GM23338 (cell line): Measurements from ENCODE around the gene DHFR2.

Experiments
- CREB1 ChIP-seq: fragments of 250-450 bp; sonication (Bioruptor Pico); IDR thresholded peaks from 2 replicates; pipeline ENCODE4 v1.5.0; 2020; ENCODE audit warnings: low read depth, mild to moderate bottlenecking, moderate library complexity
- CTCF ChIP-seq, 2 experiments: fragments of 200-600 bp in 1 of 2; sonication (generic) in 1 of 2; conservative IDR thresholded peaks; 2 replicates each; pipeline versions ENCODE4 v1.5.1 to v1.6.1; 2016 to 2017; ENCODE audit warnings: antibody characterized with exemption in 2 of 2, low read depth in 2 of 2, mild to moderate bottlenecking in 2 of 2, moderate library complexity in 1 of 2
- EZH2 ChIP-seq: fragments of 200-600 bp; sonication (generic); IDR thresholded peaks from one replicate; pipeline ENCODE4 v1.8.0; 2017; ENCODE audit warnings: antibody characterized with exemption, mild to moderate bottlenecking, low read depth; ENCODE audit not compliant: unreplicated experiment
- EZH2phosphoT487 ChIP-seq: fragments of 200-600 bp; sonication (generic); IDR thresholded peaks from one replicate; pipeline ENCODE4 v1.8.1; 2018; ENCODE audit warnings: antibody characterized with exemption; ENCODE audit not compliant: unreplicated experiment
- JUNB ChIP-seq: IDR thresholded peaks from one replicate; pipeline ENCODE4 v1.6.1; 2016; ENCODE audit warnings: antibody characterized with exemption; ENCODE audit not compliant: unreplicated experiment
- POLR2AphosphoS5 ChIP-seq: IDR thresholded peaks from 2 replicates; pipeline ENCODE4 v1.6.1; 2016; ENCODE audit warnings: antibody characterized with exemption, low read depth
- REST ChIP-seq: IDR thresholded peaks from one replicate; pipeline ENCODE4 v1.6.1; 2018; ENCODE audit warnings: antibody characterized with exemption; ENCODE audit not compliant: unreplicated experiment
- ZNF331 ChIP-seq: fragments of 250-450 bp; sonication (Bioruptor Pico); IDR thresholded peaks from 2 replicates; pipeline ENCODE4 v1.5.0; 2020; ENCODE audit warnings: low read depth, mild to moderate bottlenecking, moderate library complexity
- ZNF462 ChIP-seq: fragments of 250-450 bp; sonication (Bioruptor Pico); IDR thresholded peaks from 2 replicates; pipeline ENCODE4 v1.5.0; 2020; ENCODE audit warnings: mild to moderate bottlenecking, moderate library complexity

GRCh38 chr3:94046533-94046932 lies 16.2 kb downstream of the DHFR2 start:
- TF ChIP-seq CTCF (conservative IDR thresholded peaks at IDR 0.05; ENCODE audit: low read depth in 2 of 2) (no peak), REST (no peak), CREB1 (CRISPR knock-in tag) (no peak), EZH2 (no peak), POLR2AphosphoS5 (no peak), EZH2phosphoT487 (no peak), ZNF462 (CRISPR knock-in tag) (no peak), ZNF331 (CRISPR knock-in tag) (no peak), JUNB (no peak)
